ENCODE measurements around the gene LRRC61.
A peak's percentile ranks its signal among the peaks of the same experiment; 100 is the strongest.

The LRRC61 gene

GRCh38 chr7:150361807-150362621 lies 38.9 kb downstream of the LRRC61 start:
- Histone ChIP-seq H3K27ac (peak overlapping the region; percentile 16; the same call in 1 of the 2 replicates), H3K9ac (no peak overlapping the region), H3K9me3 (no peaks in the 10 kb centered on the region), H3K36me3 (no peaks in the 10 kb centered on the region), H3K4me1 (peaks cover 69% of the 10 kb centered on the region), H3K4me3 (no peak overlapping the region), H3K4me2 (peak overlapping the region; percentile 81), H3K27me3 (no peaks in the 10 kb centered on the region), H4K20me1 (no peaks in the 10 kb centered on the region)
- TF ChIP-seq Cebpa-rat (IDR thresholded peaks at IDR 0.05) = no peak

DNA sequence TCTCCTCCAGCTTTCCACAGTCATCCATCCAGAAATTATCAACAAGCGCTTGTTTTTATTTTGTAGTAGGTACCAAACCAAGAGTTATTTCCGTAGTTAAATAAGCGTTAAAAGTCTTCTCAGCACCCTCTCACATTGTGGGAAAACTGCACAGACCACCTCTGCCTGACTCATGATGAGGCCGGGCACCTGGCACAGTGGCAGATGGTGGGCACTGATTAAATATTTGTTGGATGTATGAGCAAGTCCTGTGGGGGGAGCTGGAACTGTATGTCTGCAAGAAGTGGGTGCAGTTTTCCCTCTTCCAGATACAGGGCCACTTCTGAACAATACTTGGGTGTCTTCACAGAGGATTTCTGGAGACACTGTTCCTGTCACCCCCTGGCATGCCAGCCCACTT lies 40.2 kb downstream of the LRRC61 start:
- Histone ChIP-seq H3K36me3 (no peaks in the 10 kb centered on the region), H3K4me2 (peak overlapping the region; percentile 81), H3K27me3 (no peaks in the 10 kb centered on the region), H3K4me1 (peaks cover 68% of the 10 kb centered on the region), H3K9ac (no peak overlapping the region), H3K9me3 (no peaks in the 10 kb centered on the region), H3K27ac (peak overlapping the region; percentile 68), H3K4me3 (no peak overlapping the region), H4K20me1 (no peaks in the 10 kb centered on the region)
- no peak for TF ChIP-seq Cebpa-rat (IDR thresholded peaks at IDR 0.05)

GRCh38 chr7:150363872-150364271 lies 40.7 kb downstream of the LRRC61 start:
- peaks cover 63% of the 10 kb centered on the region for H3K4me1 ChIP-seq
- H3K4me2 ChIP-seq = peak overlapping the region; percentile 81
- H3K9me3 ChIP-seq = no peaks in the 10 kb centered on the region
- H3K4me3 ChIP-seq = no peak overlapping the region
- peak overlapping the region; percentile 68 for H3K27ac ChIP-seq
- no peaks in the 10 kb centered on the region for H3K27me3 ChIP-seq
- H3K9ac ChIP-seq = no peak overlapping the region; the same call in 1 of the 2 replicates
- no peaks in the 10 kb centered on the region for H3K36me3 ChIP-seq
- no peaks in the 10 kb centered on the region for H4K20me1 ChIP-seq
- no peak for TF ChIP-seq Cebpa-rat (IDR thresholded peaks at IDR 0.05)

GRCh38 chr7:150365194-150365593 lies 42.0 kb downstream of the LRRC61 start:
- H3K27ac ChIP-seq = no peak overlapping the region
- H3K4me3 ChIP-seq = no peak overlapping the region
- H3K4me1 ChIP-seq = peaks cover 64% of the 10 kb centered on the region
- H3K27me3 ChIP-seq = no peaks in the 10 kb centered on the region
- H4K20me1 ChIP-seq = peaks cover 7% of the 10 kb centered on the region
- no peaks in the 10 kb centered on the region for H3K9me3 ChIP-seq
- no peak for TF ChIP-seq Cebpa-rat (IDR thresholded peaks at IDR 0.05)
- H3K4me2 ChIP-seq = no peak overlapping the region; the same call in 1 of the 2 replicates
- peaks cover 3% of the 10 kb centered on the region for H3K36me3 ChIP-seq
- no peak overlapping the region for H3K9ac ChIP-seq

DNA sequence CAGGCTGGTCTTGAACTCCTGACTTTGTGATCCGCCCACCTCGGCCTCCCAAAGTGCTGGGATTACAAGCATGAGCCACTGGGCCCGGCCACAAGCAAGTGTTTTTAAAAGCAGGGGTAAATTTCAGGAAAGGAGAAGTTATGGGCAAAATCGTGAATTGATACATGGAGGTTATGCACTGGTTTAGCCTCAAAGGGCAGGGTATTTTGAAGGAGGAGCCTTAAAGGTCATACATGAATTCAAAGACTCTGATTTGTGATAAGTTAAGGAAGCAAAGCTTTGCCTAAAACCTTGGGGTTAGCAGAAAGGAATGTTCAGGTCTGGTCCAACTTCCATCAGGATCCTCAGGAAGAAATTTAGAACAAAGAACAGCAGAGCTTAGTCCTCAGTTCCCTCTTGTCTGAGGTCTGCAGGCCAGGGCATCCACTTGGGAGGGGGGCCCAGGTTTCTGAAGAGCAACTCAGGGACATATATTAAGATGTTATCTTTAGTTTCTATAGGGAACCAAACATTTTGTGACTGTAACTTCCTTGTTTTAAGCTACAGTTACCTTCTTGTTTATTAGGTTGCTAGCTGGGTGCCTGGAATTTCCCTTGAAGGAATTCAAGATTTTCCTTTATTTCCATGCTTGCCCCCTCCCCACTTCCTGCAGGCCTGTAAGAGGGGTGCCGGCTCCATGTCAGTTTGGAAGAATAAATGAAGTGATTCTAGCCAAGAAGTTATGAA lies 42.7 kb downstream of the LRRC61 start:
- Histone ChIP-seq H3K4me2 (peak overlapping the region; percentile 35; the same call in 1 of the 2 replicates), H4K20me1 (peaks cover 14% of the 10 kb centered on the region), H3K9ac (no peak overlapping the region), H3K4me1 (peaks cover 71% of the 10 kb centered on the region), H3K9me3 (no peaks in the 10 kb centered on the region), H3K27me3 (no peaks in the 10 kb centered on the region), H3K36me3 (peaks cover 9% of the 10 kb centered on the region), H3K27ac (peak overlapping the region; percentile 8), H3K4me3 (no peak overlapping the region)
- TF ChIP-seq Cebpa-rat (IDR thresholded peaks at IDR 0.05) = no peak

DNA sequence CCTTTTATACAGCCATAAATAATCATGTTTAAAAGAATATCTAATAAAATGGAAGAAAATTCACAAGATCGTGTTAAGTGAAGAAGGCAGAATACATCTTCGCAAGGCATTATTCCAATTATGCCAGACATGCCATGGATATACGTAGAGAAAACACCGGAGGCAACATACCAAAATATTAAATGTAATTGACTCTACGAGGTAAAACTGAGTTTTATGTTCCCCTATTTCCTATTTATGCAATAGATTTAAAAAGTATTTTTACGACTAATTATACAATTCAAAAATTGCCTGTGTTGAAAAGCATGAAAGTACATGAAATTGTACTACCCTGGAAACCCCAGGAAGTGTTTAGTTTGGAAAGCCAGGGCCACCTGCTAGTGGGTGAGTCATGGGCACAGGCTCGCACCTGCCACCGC lies 44.5 kb downstream of the LRRC61 start:
- Histone ChIP-seq H3K27ac (peak overlapping the region; percentile 100), H3K9me3 (no peaks in the 10 kb centered on the region), H4K20me1 (peaks cover 32% of the 10 kb centered on the region), H3K4me3 (peak overlapping the region; percentile 99), H3K9ac (peak overlapping the region; percentile 97), H3K27me3 (no peaks in the 10 kb centered on the region), H3K4me2 (peak overlapping the region; percentile 100), H3K4me1 (peaks cover 79% of the 10 kb centered on the region), H3K36me3 (peaks cover 28% of the 10 kb centered on the region)
- TF ChIP-seq Cebpa-rat (IDR thresholded peaks at IDR 0.05) = no peak

GRCh38 chr7:150368096-150368883 lies 45.1 kb downstream of the LRRC61 start, which contains the start of gene REPIN1:
TSS of gene REPIN1 (plus strand) at chr7:150368822. CDS start at chr7:150369712, 890 bp downstream.
- Histone ChIP-seq H3K9me3 (no peaks in the 10 kb centered on the region), H3K4me1 (peaks cover 79% of the 10 kb centered on the region), H3K36me3 (peaks cover 34% of the 10 kb centered on the region), H3K27ac (peak within 1 kb of the TSS; percentile 100), H3K9ac (peak within 1 kb of the TSS; percentile 97), H3K27me3 (no peaks in the 10 kb centered on the region), H4K20me1 (peaks cover 38% of the 10 kb centered on the region), H3K4me2 (peak within 1 kb of the TSS; percentile 100), H3K4me3 (peak within 1 kb of the TSS; percentile 99)
- TF ChIP-seq Cebpa-rat (IDR thresholded peaks at IDR 0.05) = no peak

DNA sequence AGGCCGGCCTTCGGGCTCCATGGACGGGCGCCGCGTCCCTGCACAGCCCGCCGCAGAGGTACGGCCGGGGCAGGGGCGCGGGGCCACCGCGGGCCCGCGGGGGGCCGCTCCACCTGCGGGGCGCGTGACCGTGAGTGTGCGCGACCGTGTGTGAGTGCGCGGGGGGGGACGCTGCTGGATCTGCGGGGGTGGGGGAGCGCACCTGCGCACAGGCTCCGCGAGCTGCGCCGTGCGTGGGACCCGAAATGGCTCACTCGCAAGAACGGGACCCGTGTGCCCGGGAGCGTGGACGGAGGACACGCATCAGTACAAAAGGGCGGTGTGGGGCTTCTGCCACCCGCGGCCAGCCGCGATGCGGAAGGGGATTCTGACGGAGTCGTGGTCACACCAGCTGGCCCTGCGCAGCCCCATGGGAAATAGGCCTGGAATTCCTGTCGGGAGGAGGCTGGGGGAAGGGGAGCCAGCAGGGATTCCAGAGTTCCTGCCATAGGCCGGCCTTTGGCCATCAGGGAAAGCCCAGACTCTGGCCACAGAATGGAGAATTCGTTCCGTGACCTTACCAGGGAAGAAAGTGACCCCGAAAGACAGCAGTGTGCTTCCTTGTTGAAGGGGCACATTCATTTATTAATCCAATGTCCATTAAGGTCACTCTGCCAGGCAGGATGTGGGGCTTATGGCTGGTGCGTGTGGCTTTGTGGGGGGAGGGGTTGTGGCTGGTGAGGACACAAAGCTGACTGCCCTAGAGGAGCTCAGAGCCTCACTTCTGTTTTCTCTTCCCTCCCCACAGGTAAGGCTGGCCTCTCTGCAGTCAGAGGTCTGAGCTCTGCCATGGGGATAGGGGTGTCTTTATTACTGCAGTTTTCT lies 46.0 kb downstream of the LRRC61 start:
- TF ChIP-seq Cebpa-rat (IDR thresholded peaks at IDR 0.05) = no peak
- Histone ChIP-seq H3K27me3 (no peaks in the 10 kb centered on the region), H3K4me3 (peak overlapping the region; percentile 99), H4K20me1 (peaks cover 47% of the 10 kb centered on the region), H3K9me3 (no peaks in the 10 kb centered on the region), H3K36me3 (peaks cover 42% of the 10 kb centered on the region), H3K4me1 (peaks cover 79% of the 10 kb centered on the region), H3K4me2 (peak overlapping the region; percentile 100), H3K27ac (peak overlapping the region; percentile 100), H3K9ac (peak overlapping the region; percentile 97)
